GM19043 (cell line): ENCODE measurements around the gene ZFC3H1.
"Not testable (repeated sequence)": the region's sequence is repeated elsewhere in the genome, so short reads cannot be mapped to it uniquely, and the experiment has no call there.

Source experiments
- ATAC-seq: cut with Tn5 transposase; IDR thresholded peaks from one replicate; pipeline ENCODE4 v1.9.1; 2021; ENCODE audit warnings: low read depth; ENCODE audit not compliant: unreplicated experiment

The ZFC3H1 gene

GRCh38 chr12:71587012-71587411 lies 76.6 kb downstream of the ZFC3H1 start:
- no peak for ATAC-seq

GRCh38 chr12:71585218-71585617 lies 78.4 kb downstream of the ZFC3H1 start:
- no peak for ATAC-seq

GRCh38 chr12:71584356-71584755 lies 79.3 kb downstream of the ZFC3H1 start:
- no peak for ATAC-seq

GRCh38 chr12:71582925-71583324 lies 80.7 kb downstream of the ZFC3H1 start:
- no peak for ATAC-seq

GRCh38 chr12:71581206-71581605 lies 82.4 kb downstream of the ZFC3H1 start:
- no peak for ATAC-seq

GRCh38 chr12:71578694-71579258 lies 84.9 kb downstream of the ZFC3H1 start:
- ATAC-seq, result no peak

- ATAC-seq, result no peak
Observed at GRCh38 chr12:71576496-71576895, 87.2 kb downstream of the ZFC3H1 start.

- not testable (repeated sequence) for ATAC-seq
Observed at GRCh38 chr12:71569885-71570284, 93.8 kb downstream of the ZFC3H1 start.

GRCh38 chr12:71567537-71567936 lies 96.1 kb downstream of the ZFC3H1 start:
- ATAC-seq, result no peak

GRCh38 chr12:71566655-71567054 lies 97.0 kb downstream of the ZFC3H1 start:
- no peak for ATAC-seq

GRCh38 chr12:71565535-71565934 lies 98.1 kb downstream of the ZFC3H1 start:
- ATAC-seq, result no peak

GRCh38 chr12:71562676-71563595 lies 100.7 kb downstream of the ZFC3H1 start:
- ATAC-seq, result no peak
